Kidney (tissue), 14 donors: ENCODE results near the gene NKX2-8. TPM values are rescaled to one million over a fixed set of nuclear protein-coding genes. Genes with fewer than 3 reads are reported as not detected.

Experiments
- DNase-seq, 5 donors: peaks; one replicate each; pipeline ENCODE4 v3.0.0-alpha.2; 2013 to 2020
- FAIRE-seq: peaks from 2 replicates; lab custom pipeline; 2012; peaks lifted over from hg19 to GRCh38; lab: Jason Lieb, UNC
- H3K27ac ChIP-seq, 2 donors: one replicate each; pipeline ENCODE4 v1.7.0; 2013; ENCODE audit warnings: low read depth in 2 of 2, low read length in 2 of 2, inconsistent platforms in 1 of 2
- H3K27me3 ChIP-seq: one replicate; pipeline ENCODE4 v1.7.1; 2013; ENCODE audit warnings: low read length, inconsistent platforms; ENCODE audit not compliant: control insufficient read depth, insufficient read depth
- H3K36me3 ChIP-seq, 3 donors: one replicate each; pipeline versions ENCODE4 v1.7.0 to v1.7.1; 2013; ENCODE audit warnings: low read length in 3 of 3, control low read depth in 1 of 3, inconsistent platforms in 1 of 3; ENCODE audit not compliant: insufficient read depth in 3 of 3, control insufficient read depth in 2 of 3
- H3K4me1 ChIP-seq, 3 donors: one replicate each; pipeline versions ENCODE4 v1.7.0 to v1.7.1; 2013; ENCODE audit warnings: low read length in 3 of 3, inconsistent platforms in 1 of 3, low read depth in 1 of 3; ENCODE audit not compliant: control insufficient read depth in 2 of 3, insufficient read depth in 2 of 3
- H3K4me3 ChIP-seq, 3 donors: one replicate each; pipeline versions ENCODE4 v1.7.0 to v1.8.1; 2013; ENCODE audit warnings: low read length in 3 of 3, control low read depth in 1 of 3, inconsistent platforms in 1 of 3
- H3K9ac ChIP-seq, 3 donors: one replicate each; pipeline versions ENCODE4 v1.7.0 to v1.7.1; 2013; ENCODE audit warnings: low read length in 3 of 3, control low read depth in 1 of 3, inconsistent platforms in 1 of 3
- H3K9me3 ChIP-seq, 3 donors: one replicate each; pipeline versions ENCODE4 v1.7.0 to v1.7.1; 2013; ENCODE audit warnings: low read length in 3 of 3, control low read depth in 1 of 3, inconsistent platforms in 1 of 3; ENCODE audit not compliant: control insufficient read depth in 2 of 3, insufficient read depth in 1 of 3
- intact Hi-C: fragments of 100-400 bp; cut with DNase I; formaldehyde crosslinking; loops from one replicate; pipeline ENCODE4 v1.11.1; 2022
- polyA plus RNA-seq: library from polyadenylated mRNA; stranded (reverse); fragments of 350-450 nt; fragmentation: Illumina TruSeq; extraction: RNeasy Lipid Tissue Mini Kit (QIAGEN cat#74804); gene quantifications from one replicate; pipeline ENCODE4 v1.2.3, GENCODE V29; 2014; ENCODE audit warnings: low read depth, low replicate concordance; ENCODE audit not compliant: insufficient read depth
- total RNA-seq: library from RNA; stranded (reverse); fragmentation: NEBNext Ultra II Directional; extraction: Animal tissue kit (Norgen Biotek cat#: 25700); gene quantifications from one replicate; pipeline ENCODE4 v1.2.1, GENCODE V29; 2021
- TF ChIP-seq, protein P1 (sequence below): IDR thresholded peaks from 3 replicates; pipeline ENCODE4 v1.5.1; 2012; ENCODE audit warnings: mild to moderate bottlenecking, moderate library complexity, borderline replicate concordance; ENCODE audit not compliant: insufficient read depth; ENCODE audit errors: extremely low read depth
- donor health status: control.
- donor health status: control.
- donor health status: control.
- donor health status: control.
- donor health status: control.
- donor health status: DM: yes; HTN: yes; CAD: no.
- donor health status: Normal renal cell carcinoma (clear cell type).

The NKX2-8 gene
- total and polyA plus RNA-seq, 2 donors from 2014 or later: not detected

DNA sequence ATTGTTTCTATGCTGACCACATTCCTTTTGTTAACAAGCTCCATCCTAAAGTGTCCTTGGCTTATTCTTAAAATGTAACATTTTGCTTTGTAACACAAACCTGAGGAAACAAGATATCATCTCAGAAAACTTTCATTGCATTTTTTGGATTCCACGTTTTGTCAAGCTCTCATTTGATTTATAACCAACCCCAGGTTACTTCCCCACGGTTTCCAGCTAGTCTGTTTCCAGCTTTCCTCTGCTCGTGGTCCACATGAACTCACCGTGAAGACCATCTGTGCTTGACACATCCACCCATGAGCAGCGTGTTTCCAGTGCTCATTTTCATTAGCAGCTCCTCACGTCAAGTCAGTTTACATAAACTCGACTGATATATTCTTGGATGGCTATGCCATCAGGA is 6.4 kb upstream of the NKX2-8 start:
- DNase-seq: no peak
- no peak overlapping the region for H3K27ac ChIP-seq
- FAIRE-seq: no peak
- no peak overlapping the region for H3K9ac ChIP-seq
- H3K36me3 ChIP-seq: no peaks in the 10 kb centered on the region
- no peaks in the 10 kb centered on the region for H3K9me3 ChIP-seq
- no peak overlapping the region for H3K4me3 ChIP-seq
- intact Hi-C loops: no loop called here
- TF ChIP-seq, protein P1, sequence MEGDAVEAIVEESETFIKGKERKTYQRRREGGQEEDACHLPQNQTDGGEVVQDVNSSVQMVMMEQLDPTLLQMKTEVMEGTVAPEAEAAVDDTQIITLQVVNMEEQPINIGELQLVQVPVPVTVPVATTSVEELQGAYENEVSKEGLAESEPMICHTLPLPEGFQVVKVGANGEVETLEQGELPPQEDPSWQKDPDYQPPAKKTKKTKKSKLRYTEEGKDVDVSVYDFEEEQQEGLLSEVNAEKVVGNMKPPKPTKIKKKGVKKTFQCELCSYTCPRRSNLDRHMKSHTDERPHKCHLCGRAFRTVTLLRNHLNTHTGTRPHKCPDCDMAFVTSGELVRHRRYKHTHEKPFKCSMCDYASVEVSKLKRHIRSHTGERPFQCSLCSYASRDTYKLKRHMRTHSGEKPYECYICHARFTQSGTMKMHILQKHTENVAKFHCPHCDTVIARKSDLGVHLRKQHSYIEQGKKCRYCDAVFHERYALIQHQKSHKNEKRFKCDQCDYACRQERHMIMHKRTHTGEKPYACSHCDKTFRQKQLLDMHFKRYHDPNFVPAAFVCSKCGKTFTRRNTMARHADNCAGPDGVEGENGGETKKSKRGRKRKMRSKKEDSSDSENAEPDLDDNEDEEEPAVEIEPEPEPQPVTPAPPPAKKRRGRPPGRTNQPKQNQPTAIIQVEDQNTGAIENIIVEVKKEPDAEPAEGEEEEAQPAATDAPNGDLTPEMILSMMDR: no peak
- H3K27me3 ChIP-seq: peaks cover 76% of the 10 kb centered on the region
- no peaks in the 10 kb centered on the region for H3K4me1 ChIP-seq

DNA sequence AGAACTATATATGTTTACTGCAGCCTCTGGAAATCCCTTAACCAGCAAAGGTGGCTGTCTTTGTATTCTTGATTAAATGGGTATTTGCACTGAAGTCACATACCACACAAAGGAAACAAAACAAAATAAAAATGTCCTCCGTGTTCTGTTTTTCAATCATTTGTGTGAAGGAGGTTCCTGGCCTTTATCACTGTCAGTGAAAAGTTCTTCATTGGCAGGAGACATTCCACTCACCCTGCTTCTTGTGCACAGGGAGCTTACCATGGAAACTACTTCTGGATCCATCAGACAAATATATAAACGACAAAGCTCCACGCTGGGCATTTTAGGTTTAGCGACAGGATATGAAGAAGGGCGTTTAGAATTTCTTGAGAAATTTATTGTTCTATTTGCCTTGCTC is 5.7 kb upstream of the NKX2-8 start:
- Histone ChIP-seq H3K4me1 (no peaks in the 10 kb centered on the region), H3K9ac (no peak overlapping the region), H3K36me3 (no peaks in the 10 kb centered on the region), H3K27ac (no peak overlapping the region), H3K9me3 (no peaks in the 10 kb centered on the region), H3K4me3 (no peak overlapping the region), H3K27me3 (peaks cover 76% of the 10 kb centered on the region)
- no peak for FAIRE-seq
- TF ChIP-seq, protein P1: no peak
- DNase-seq: no peak
- intact Hi-C loops: no loop called here

DNA sequence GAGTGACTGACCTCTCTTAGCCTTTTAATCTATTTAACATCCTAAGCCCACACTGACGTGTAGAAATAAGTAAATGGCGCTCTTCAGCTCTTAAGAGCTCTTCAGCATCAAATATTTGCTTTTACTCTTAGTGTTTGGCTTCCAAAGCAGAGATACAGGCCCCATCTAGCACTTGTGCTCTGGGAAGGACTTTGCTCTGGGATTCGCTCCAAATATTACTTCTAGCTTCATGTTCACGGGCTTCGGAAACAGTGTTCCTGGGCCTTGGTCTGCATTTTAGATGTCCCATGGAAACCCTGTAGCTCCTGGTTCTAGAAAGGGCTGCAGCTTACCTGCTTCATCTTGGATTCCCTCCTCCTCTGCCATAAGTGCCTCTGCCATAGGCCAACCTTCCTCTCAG is 2.7 kb upstream of the NKX2-8 start:
- FAIRE-seq: no peak
- no peaks in the 10 kb centered on the region for H3K9me3 ChIP-seq
- TF ChIP-seq, protein P1: no peak
- peaks cover 0 to 11% (median 0%) of the 10 kb centered on the region in 3 donors for H3K4me1 ChIP-seq
- intact Hi-C loops: no loop called here
- no peak overlapping the region for H3K9ac ChIP-seq
- no peak overlapping the region for H3K27ac ChIP-seq
- H3K4me3 ChIP-seq: no peak overlapping the region
- H3K27me3 ChIP-seq: peaks cover 64% of the 10 kb centered on the region
- no peaks in the 10 kb centered on the region for H3K36me3 ChIP-seq
- DNase-seq: no peak
